Omental fat pad (tissue), 4 donors: Measurements from ENCODE around the gene PA2G4. TPM values are rescaled to one million over a fixed set of nuclear protein-coding genes. Genes with fewer than 3 reads are reported as not detected.

Source experiments
- ATAC-seq: fragments of 150-250 bp; one replicate; pipeline ENCODE4 v1.9.1; 2016; ENCODE audit warnings: mild to moderate bottlenecking, moderate library complexity; ENCODE audit not compliant: low FRiP score
- DNase-seq: peaks from one replicate; pipeline ENCODE4 v3.0.0-alpha.2; 2019; ENCODE audit warnings: low spot score
- total RNA-seq, 4 donors: library from RNA; depleted of rRNA; stranded (reverse); fragments of >200 nt; gene quantifications; one replicate each; pipeline ENCODE4 v1.1.0, GENCODE V29; 2016
- TF ChIP-seq, protein P1 (sequence below), 3 donors: fragments of 450-650 bp; IDR thresholded peaks; one replicate each; pipeline ENCODE4 v1.5.1; 2016 to 2017; ENCODE audit warnings: antibody characterized with exemption in 3 of 3, mild to moderate bottlenecking in 3 of 3, moderate library complexity in 2 of 3

PA2G4 gene
- total RNA-seq, 4 donors from 2014 or later: 90.2 to 232 (median 119) TPM

DNA sequence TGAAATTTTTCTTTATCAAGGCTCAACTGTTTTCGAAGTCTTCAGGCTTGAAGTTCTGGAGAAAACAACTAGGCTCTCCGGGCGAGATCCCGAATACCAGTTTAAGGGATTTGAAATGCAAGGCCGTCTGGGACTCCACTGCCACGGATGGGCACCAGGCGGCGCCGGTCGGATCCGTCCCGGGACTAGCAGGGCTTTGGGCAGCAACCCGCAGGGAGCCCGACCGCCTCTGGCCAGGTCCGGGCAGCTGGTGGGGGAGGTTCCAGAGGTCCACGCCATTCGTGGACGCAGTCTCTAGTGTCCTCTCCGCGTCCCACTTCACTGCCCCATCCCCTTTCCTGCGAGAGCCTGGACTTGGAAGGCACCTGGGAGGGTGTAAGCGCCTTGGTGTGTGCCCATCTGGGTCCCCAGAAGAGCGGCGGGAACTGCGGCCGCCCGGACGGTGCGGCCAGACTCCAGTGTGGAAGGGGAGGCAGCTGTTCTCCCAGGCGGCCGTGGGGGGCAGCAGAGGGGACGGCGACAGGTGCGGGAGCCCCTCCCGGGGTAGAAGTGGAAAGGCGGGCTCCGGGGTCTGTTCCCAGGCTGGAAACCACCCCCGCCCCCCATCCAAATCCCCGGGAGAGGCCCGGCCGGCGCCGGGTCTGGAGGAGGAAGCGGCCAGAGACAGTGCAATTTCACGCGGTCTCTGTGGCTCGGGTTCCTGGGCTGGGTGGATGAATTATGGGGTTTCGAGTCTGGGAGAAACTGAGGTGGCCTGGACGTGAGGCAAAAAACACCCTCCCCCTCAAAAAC is 25.2 kb upstream of the PA2G4 start:
- TF ChIP-seq, protein P1, sequence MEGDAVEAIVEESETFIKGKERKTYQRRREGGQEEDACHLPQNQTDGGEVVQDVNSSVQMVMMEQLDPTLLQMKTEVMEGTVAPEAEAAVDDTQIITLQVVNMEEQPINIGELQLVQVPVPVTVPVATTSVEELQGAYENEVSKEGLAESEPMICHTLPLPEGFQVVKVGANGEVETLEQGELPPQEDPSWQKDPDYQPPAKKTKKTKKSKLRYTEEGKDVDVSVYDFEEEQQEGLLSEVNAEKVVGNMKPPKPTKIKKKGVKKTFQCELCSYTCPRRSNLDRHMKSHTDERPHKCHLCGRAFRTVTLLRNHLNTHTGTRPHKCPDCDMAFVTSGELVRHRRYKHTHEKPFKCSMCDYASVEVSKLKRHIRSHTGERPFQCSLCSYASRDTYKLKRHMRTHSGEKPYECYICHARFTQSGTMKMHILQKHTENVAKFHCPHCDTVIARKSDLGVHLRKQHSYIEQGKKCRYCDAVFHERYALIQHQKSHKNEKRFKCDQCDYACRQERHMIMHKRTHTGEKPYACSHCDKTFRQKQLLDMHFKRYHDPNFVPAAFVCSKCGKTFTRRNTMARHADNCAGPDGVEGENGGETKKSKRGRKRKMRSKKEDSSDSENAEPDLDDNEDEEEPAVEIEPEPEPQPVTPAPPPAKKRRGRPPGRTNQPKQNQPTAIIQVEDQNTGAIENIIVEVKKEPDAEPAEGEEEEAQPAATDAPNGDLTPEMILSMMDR (IDR thresholded peaks at IDR 0.05): peak in 1 of 3 donors; percentile 19
- ATAC-seq: peak; percentile 88
- DNase-seq: peak; percentile 54

DNA sequence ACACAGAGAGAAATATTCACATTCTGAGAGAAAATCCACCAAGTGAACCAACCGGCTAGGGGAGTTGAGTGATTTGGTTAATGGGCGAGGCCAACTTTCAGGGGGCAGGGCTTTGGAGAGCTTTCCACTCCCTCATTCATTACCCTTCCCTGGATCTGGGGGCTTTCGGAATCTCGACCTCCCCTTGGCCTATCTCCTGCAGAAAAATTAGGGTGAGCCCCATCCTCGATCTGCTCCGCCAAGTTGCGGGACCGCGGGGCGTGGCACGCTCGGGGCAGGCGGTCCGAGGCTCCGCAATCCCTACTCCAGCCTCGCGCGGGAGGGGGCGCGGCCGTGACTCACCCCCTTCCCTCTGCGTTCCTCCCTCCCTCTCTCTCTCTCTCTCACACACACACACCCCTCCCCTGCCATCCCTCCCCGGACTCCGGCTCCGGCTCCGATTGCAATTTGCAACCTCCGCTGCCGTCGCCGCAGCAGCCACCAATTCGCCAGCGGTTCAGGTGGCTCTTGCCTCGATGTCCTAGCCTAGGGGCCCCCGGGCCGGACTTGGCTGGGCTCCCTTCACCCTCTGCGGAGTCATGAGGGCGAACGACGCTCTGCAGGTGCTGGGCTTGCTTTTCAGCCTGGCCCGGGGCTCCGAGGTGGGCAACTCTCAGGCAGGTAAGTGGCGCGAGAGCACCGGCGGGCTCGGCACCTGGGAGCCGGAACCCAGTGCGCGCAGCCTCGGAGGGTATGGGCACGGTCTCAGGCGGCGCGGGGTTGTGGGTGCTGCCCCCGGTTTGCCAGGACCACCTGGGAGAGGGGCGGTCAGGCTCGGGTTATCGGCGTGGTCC is 24.4 kb upstream of the PA2G4 start, which contains the start of gene ERBB3:
Gene ERBB3, plus strand, starts transcription at position 443 of the 833 bp plus-strand sequence. Its CDS starts 136 bp downstream, at position 579.
- DNase-seq: peak; percentile 49
- TF ChIP-seq, protein P1 (IDR thresholded peaks at IDR 0.05): no peak
- peak; percentile 95 for ATAC-seq

DNA sequence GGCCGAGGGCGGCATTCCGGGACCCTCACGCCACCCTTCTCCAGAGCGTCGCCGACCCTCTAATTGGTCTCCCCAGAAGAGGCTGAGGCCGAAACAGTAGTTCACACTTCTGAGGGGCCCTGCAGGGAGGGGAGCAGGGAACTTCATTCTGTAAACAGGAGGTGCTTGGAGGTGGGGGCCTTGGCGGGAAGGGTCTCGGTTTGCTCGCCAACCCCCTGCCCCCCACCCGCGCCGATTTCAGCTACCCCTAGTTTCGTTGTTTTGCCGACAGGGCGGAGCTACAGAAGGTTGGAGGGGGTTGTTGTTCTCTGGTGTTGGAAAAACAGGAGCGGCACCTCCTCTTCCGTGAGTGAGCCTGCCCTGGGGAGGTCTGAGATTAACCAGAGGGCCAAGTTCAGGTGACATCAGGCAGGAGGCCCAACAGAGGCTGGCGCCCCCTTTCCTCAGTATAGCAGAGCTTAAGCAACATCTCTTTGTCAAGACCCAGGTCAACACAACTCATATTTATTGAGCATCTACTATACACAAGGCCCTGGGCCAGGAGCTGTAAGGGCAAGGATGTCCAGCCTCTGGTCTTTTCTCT is 23.7 kb upstream of the PA2G4 start:
- DNase-seq: no peak
- ATAC-seq: no peak
- TF ChIP-seq, protein P1 (IDR thresholded peaks at IDR 0.05): no peak

- no peak for DNase-seq
- no peak for ATAC-seq
- TF ChIP-seq, protein P1 (IDR thresholded peaks at IDR 0.05): no peak
These were observed 22.7 kb upstream of the PA2G4 start for GRCh38 chr12:56081393-56082347.

GRCh38 chr12:56082382-56082781 is 22.0 kb upstream of the PA2G4 start:
- TF ChIP-seq, protein P1 (IDR thresholded peaks at IDR 0.05): no peak
- no peak for ATAC-seq
- DNase-seq: no peak

DNA sequence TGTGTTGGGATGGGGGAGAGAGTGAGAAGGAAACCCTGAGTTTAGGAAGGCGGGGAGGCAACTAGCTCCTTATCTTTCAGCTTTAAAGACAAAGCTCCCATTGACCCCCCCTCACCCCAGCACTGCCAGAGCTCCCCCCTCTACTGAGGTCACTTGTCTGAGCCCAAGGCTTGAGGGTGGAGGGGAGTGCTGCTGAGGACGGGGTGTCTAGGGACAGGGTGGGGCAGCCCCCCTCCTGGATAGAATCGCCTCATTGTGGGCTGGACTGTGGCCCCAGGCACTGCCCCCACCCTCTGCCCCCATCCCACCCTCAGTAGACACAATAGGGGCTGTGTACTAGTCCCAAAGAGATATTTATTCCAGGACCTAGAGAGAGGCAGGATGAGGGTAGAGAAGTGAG is 21.4 kb upstream of the PA2G4 start:
- DNase-seq (no peak), ATAC-seq (no peak)
- TF ChIP-seq, protein P1 (IDR thresholded peaks at IDR 0.05): no peak
